Neural crest cell (in vitro differentiated cells): ENCODE measurements around the gene PRSS35. TPM values are rescaled to one million over a fixed set of nuclear protein-coding genes. Genes with fewer than 3 reads are reported as not detected.
"Not testable (repeated sequence)": the region's sequence is repeated elsewhere in the genome, so short reads cannot be mapped to it uniquely, and the experiment has no call there.

Experiments used
- DNase-seq: peaks from one replicate; pipeline ENCODE4 v3.0.0; 2021; ENCODE audit warnings: low read depth, mixed read lengths, low spot score
- H3K27ac Mint-ChIP-seq: one replicate; pipeline ENCODE4 v1.8.0; 2021; ENCODE audit warnings: mild to moderate bottlenecking, mixed read lengths; ENCODE audit not compliant: unreplicated experiment
- H3K27me3 Mint-ChIP-seq: 2 replicates; pipeline ENCODE4 v1.8.0; 2021; ENCODE audit warnings: low read depth, mild to moderate bottlenecking, mixed read lengths
- H3K36me3 Mint-ChIP-seq: 2 replicates; pipeline ENCODE4 v1.8.0; 2021; ENCODE audit warnings: low read depth, mild to moderate bottlenecking, mixed read lengths
- H3K4me1 Mint-ChIP-seq: 2 replicates; pipeline ENCODE4 v1.8.0; 2021; ENCODE audit warnings: mixed read lengths
- H3K4me3 Mint-ChIP-seq: one replicate; pipeline ENCODE4 v1.8.0; 2021; ENCODE audit warnings: mild to moderate bottlenecking, mixed read lengths
- H3K9me3 Mint-ChIP-seq: 2 replicates; pipeline ENCODE4 v1.8.0; 2021; ENCODE audit warnings: mixed read lengths
- total RNA-seq: library from RNA; stranded (reverse); gene quantifications from 2 replicates; pipeline ENCODE4 v1.2.1, GENCODE V29; 2021
- TF ChIP-seq, protein P1 (sequence below): fragments of 200-600 bp; sonication (generic); conservative IDR thresholded peaks from 2 replicates; pipeline ENCODE4 v1.5.0; 2021; ENCODE audit warnings: antibody characterized with exemption, mild to moderate bottlenecking

Gene PRSS35
- total RNA-seq, 1 donor from 2014 or later: 3.3 TPM

DNA sequence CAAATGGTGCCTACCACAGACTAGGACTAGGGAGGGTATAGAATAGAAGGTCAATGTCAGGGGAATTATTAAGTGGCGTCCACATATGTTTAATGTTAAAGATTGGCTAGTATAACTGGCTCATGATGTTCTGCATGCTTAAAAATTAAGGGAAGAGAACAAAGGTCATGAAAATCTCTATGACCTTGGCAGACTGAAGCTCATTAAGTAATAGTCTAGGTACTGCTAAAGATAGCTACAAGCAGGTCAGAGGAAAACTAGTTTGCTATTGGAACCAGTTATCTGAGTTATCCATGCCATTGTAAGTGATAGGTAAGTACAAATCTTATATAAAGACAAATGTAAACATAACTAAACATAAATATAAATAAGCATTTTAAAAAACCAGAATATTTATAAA lies 32.9 kb upstream of the PRSS35 start:
- Mint-ChIP-seq H3K4me1 (no peaks in the 10 kb centered on the region), H3K27me3 (peaks cover 3% of the 10 kb centered on the region), H3K27ac (no peak overlapping the region), H3K9me3 (no peaks in the 10 kb centered on the region), H3K4me3 (no peak overlapping the region), H3K36me3 (no peaks in the 10 kb centered on the region)
- TF ChIP-seq, protein P1, sequence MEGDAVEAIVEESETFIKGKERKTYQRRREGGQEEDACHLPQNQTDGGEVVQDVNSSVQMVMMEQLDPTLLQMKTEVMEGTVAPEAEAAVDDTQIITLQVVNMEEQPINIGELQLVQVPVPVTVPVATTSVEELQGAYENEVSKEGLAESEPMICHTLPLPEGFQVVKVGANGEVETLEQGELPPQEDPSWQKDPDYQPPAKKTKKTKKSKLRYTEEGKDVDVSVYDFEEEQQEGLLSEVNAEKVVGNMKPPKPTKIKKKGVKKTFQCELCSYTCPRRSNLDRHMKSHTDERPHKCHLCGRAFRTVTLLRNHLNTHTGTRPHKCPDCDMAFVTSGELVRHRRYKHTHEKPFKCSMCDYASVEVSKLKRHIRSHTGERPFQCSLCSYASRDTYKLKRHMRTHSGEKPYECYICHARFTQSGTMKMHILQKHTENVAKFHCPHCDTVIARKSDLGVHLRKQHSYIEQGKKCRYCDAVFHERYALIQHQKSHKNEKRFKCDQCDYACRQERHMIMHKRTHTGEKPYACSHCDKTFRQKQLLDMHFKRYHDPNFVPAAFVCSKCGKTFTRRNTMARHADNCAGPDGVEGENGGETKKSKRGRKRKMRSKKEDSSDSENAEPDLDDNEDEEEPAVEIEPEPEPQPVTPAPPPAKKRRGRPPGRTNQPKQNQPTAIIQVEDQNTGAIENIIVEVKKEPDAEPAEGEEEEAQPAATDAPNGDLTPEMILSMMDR: no peak
- no peak for DNase-seq

DNA sequence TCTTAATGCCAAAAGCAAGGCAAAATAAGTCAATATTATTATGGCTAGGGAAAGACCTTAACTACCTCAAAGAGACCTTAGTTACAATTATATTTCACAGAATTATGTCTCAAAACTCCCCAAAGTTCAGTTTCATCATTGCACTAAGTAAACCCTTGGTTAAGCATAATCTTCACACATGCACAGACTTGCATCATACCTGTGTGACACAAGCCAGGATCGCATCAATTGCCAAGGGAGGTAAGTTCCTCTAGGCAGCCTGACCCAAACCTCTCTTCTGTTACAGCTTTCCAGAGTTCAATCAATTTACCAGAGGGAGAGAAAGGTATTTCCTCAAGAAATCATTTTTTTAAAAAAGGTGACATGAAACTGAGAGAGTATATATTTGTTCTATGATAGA lies 31.9 kb upstream of the PRSS35 start:
- H3K27me3 Mint-ChIP-seq: peaks cover 3% of the 10 kb centered on the region
- no peaks in the 10 kb centered on the region for H3K9me3 Mint-ChIP-seq
- no peaks in the 10 kb centered on the region for H3K36me3 Mint-ChIP-seq
- no peak overlapping the region for H3K4me3 Mint-ChIP-seq
- TF ChIP-seq, protein P1: no peak
- H3K27ac Mint-ChIP-seq: no peak overlapping the region
- no peak for DNase-seq
- no peaks in the 10 kb centered on the region for H3K4me1 Mint-ChIP-seq

- not testable (repeated sequence) for H3K27me3 Mint-ChIP-seq, H3K4me1 Mint-ChIP-seq, H3K4me3 Mint-ChIP-seq, H3K36me3 Mint-ChIP-seq, H3K27ac Mint-ChIP-seq, H3K9me3 Mint-ChIP-seq, DNase-seq
Measured at GRCh38 chr6:83481938-83482337, 30.4 kb upstream of the PRSS35 start.

- no peak for DNase-seq
Measured at GRCh38 chr6:83488448-83488847, 23.9 kb upstream of the PRSS35 start.

GRCh38 chr6:83488861-83489260 lies 23.5 kb upstream of the PRSS35 start:
- Mint-ChIP-seq H3K27ac (no peak overlapping the region), H3K4me1 (no peaks in the 10 kb centered on the region), H3K4me3 (no peak overlapping the region), H3K27me3 (peaks cover 2% of the 10 kb centered on the region), H3K36me3 (no peaks in the 10 kb centered on the region), H3K9me3 (no peaks in the 10 kb centered on the region)
- DNase-seq: no peak
- TF ChIP-seq, protein P1: no peak

More at GRCh38 chr6:83488448-83488847, 23.9 kb upstream of the PRSS35 start:
- Mint-ChIP-seq H3K4me1 (no peaks in the 10 kb centered on the region), H3K4me3 (no peak overlapping the region), H3K9me3 (no peaks in the 10 kb centered on the region), H3K27ac (no peak overlapping the region), H3K27me3 (peaks cover 2% of the 10 kb centered on the region), H3K36me3 (no peaks in the 10 kb centered on the region)
- TF ChIP-seq, protein P1: no peak

GRCh38 chr6:83490217-83490807 lies 22.0 kb upstream of the PRSS35 start:
- Mint-ChIP-seq H3K27ac (no peak overlapping the region), H3K36me3 (no peaks in the 10 kb centered on the region), H3K4me1 (no peaks in the 10 kb centered on the region), H3K27me3 (peaks cover 2% of the 10 kb centered on the region), H3K9me3 (no peaks in the 10 kb centered on the region), H3K4me3 (no peak overlapping the region)
- no peak for DNase-seq
- TF ChIP-seq, protein P1: no peak
